Upper lobe of right lung (tissue), 1 donor: ENCODE results near the gene PIAS1. TPM values are rescaled to one million over a fixed set of nuclear protein-coding genes. Genes with fewer than 3 reads are reported as not detected.
A peak's percentile ranks its signal among the peaks of the same experiment; 100 is the strongest.
"Not testable (repeated sequence)": the region's sequence is repeated elsewhere in the genome, so short reads cannot be mapped to it uniquely, and the experiment has no call there.

ENCODE experiments used
- ATAC-seq: fragments of 200-7000 bp; cut with Tn5 transposase; one replicate; pipeline ENCODE4 v1.9.1; 2020; ENCODE audit warnings: mild to moderate bottlenecking, moderate library complexity
- DNase-seq: peaks from one replicate; pipeline ENCODE4 v3.0.0-alpha.2; 2020
- H3K27ac ChIP-seq: fragments of 200-600 bp; one replicate; pipeline ENCODE4 v1.8.0; 2022
- H3K27me3 ChIP-seq: fragments of 200-600 bp; one replicate; pipeline ENCODE4 v1.8.0; 2022; ENCODE audit warnings: mild to moderate bottlenecking
- H3K36me3 ChIP-seq: fragments of 200-600 bp; one replicate; pipeline ENCODE4 v1.8.0; 2022
- H3K4me1 ChIP-seq: fragments of 200-600 bp; one replicate; pipeline ENCODE4 v1.8.0; 2022
- H3K4me3 ChIP-seq: fragments of 200-600 bp; one replicate; pipeline ENCODE4 v1.8.0; 2022; ENCODE audit warnings: mild to moderate bottlenecking
- H3K9me3 ChIP-seq: fragments of 200-600 bp; one replicate; pipeline ENCODE4 v1.8.0; 2022
- CTCF ChIP-seq: fragments of 200-600 bp; IDR thresholded peaks from one replicate; pipeline ENCODE4 v1.8.0; 2022; ENCODE audit warnings: antibody characterized with exemption
- intact Hi-C: fragments of 100-400 bp; cut with DNase I; formaldehyde crosslinking; loops from one replicate; pipeline ENCODE4 v1.11.0; 2022
- long read RNA-seq: library from polyadenylated mRNA; unstranded; transcript quantifications from one replicate; pipeline ENCODE4 v2.0.0, GENCODE V29; 2021
- total RNA-seq: library from RNA; stranded (reverse); fragmentation: NEBNext Ultra II Directional; extraction: Animal tissue kit (Norgen Biotek cat#: 25700); gene quantifications from one replicate; pipeline ENCODE4 v1.2.1, GENCODE V29; 2021
- donor health status: DM: no; HTN: yes; CAD: no; lungs with severe emphysema.

PIAS1 gene
- total RNA-seq: 62.0 TPM
- long read RNA-seq, full-length matches to known transcripts: 75 of 94 reads
- long read RNA-seq, partial matches to known transcripts: 9 of 94 reads
- long read RNA-seq, other reads (novel, unspliced or antisense): 10 of 94 reads

GRCh38 chr15:68053701-68054627 is at the start of gene PIAS1:
PIAS1 (plus strand) TSS chr15:68054315; CDS start chr15:68054327, 12 bp downstream.
- no peaks in the 10 kb centered on the region for H3K9me3 ChIP-seq
- ATAC-seq (peak; percentile 98), DNase-seq (peak; percentile 98)
- no peaks in the 10 kb centered on the region for H3K36me3 ChIP-seq
- intact Hi-C loops: no loop called here
- H3K4me3 ChIP-seq: peak within 1 kb of the TSS; percentile 87
- H3K27me3 ChIP-seq: no peaks in the 10 kb centered on the region
- TF ChIP-seq CTCF: peak; percentile 10
- peak within 1 kb of the TSS; percentile 92 for H3K27ac ChIP-seq
- H3K4me1 ChIP-seq: peaks cover 31% of the 10 kb centered on the region

- ATAC-seq: not testable (repeated sequence)
Observed at GRCh38 chr15:68007642-68008041, 46.5 kb upstream of the PIAS1 start.

GRCh38 chr15:68010361-68011153 is 43.6 kb upstream of the PIAS1 start:
- Histone ChIP-seq H3K4me1 (peaks cover 3% of the 10 kb centered on the region), H3K27ac (no peak overlapping the region), H3K36me3 (no peaks in the 10 kb centered on the region), H3K9me3 (no peaks in the 10 kb centered on the region), H3K4me3 (no peak overlapping the region), H3K27me3 (no peaks in the 10 kb centered on the region)
- ATAC-seq (no peak), DNase-seq (no peak)
- no peak for TF ChIP-seq CTCF
- intact Hi-C loops: no loop called here

More at GRCh38 chr15:68007642-68008041, 46.5 kb upstream of the PIAS1 start:
- H3K36me3 ChIP-seq, intact Hi-C loops, H3K9me3 ChIP-seq, H3K27ac ChIP-seq, H3K4me3 ChIP-seq, H3K4me1 ChIP-seq, H3K27me3 ChIP-seq, DNase-seq: not testable (repeated sequence)

- Histone ChIP-seq H3K4me3 (no peak overlapping the region), H3K36me3 (no peaks in the 10 kb centered on the region), H3K9me3 (no peaks in the 10 kb centered on the region), H3K27ac (no peak overlapping the region), H3K4me1 (peaks cover 3% of the 10 kb centered on the region), H3K27me3 (no peaks in the 10 kb centered on the region)
- DNase-seq (no peak), ATAC-seq (peak; percentile 81)
- no peak for TF ChIP-seq CTCF
- intact Hi-C loops: no loop called here
Observed at GRCh38 chr15:68012911-68013310, 41.2 kb upstream of the PIAS1 start.

- no peak for TF ChIP-seq CTCF
- Histone ChIP-seq H3K4me1 (peaks cover 3% of the 10 kb centered on the region), H3K27me3 (no peaks in the 10 kb centered on the region), H3K9me3 (no peaks in the 10 kb centered on the region), H3K4me3 (no peak overlapping the region), H3K27ac (no peak overlapping the region), H3K36me3 (no peaks in the 10 kb centered on the region)
- intact Hi-C loops: no loop called here
- DNase-seq: no peak
- ATAC-seq: no peak
Observed at GRCh38 chr15:68014219-68014618, 39.9 kb upstream of the PIAS1 start.

- no peak overlapping the region for H3K4me3 ChIP-seq
- ATAC-seq (no peak), DNase-seq (no peak)
- no peak overlapping the region for H3K27ac ChIP-seq
- H3K36me3 ChIP-seq: no peaks in the 10 kb centered on the region
- intact Hi-C loops: no loop called here
- no peaks in the 10 kb centered on the region for H3K27me3 ChIP-seq
- no peaks in the 10 kb centered on the region for H3K4me1 ChIP-seq
- H3K9me3 ChIP-seq: no peaks in the 10 kb centered on the region
- no peak for TF ChIP-seq CTCF
Observed at GRCh38 chr15:68015244-68015643, 38.9 kb upstream of the PIAS1 start.
